NCI-H69 (cell line): Measurements from ENCODE around the gene TASOR2.

ENCODE experiments used
- DNase-seq: peaks from one replicate; lab custom pipeline; 2025; lab: John Stamatoyannopoulos, UW

TASOR2 gene

DNA sequence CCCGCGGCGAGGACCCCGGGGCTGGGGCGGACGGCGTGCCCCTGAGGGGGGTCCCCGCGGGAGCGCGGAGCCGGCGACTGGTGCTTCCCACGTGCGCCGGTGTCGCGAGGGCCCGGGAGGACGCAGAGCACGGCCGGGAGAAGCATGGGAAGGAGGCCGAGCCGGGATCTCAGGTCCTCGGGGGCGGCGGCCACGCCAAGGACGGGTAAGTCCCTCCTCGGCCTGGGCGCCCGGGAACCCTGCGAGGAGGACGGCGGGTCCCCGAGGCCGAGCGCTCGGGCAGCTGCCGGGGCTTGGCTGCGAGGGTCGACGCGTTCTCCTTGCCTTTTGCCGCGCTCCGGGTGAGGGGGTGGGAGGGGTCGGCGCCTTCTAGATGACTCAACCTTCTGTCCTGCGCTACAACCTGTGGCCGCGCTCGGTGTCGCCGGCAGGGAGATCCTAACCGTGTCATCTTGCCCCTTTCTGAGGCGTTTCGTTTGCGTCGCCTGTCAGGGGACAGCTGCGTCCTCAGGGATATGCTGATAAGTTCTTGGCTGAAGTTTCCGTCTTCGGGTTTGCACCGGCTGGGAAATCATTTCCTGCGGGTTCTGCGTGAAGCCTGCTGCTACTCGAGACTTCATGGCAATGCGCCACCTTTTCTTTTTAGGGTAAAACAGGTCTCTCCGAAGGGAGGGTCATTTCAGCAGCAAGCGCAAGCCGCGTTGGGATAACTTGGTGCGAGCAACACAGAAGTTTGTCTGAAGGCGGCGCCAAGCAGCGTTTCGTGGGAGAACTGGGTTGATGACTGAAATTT, 529 bp downstream of the TASOR2 start:
- peak; percentile 70 for DNase-seq

DNA sequence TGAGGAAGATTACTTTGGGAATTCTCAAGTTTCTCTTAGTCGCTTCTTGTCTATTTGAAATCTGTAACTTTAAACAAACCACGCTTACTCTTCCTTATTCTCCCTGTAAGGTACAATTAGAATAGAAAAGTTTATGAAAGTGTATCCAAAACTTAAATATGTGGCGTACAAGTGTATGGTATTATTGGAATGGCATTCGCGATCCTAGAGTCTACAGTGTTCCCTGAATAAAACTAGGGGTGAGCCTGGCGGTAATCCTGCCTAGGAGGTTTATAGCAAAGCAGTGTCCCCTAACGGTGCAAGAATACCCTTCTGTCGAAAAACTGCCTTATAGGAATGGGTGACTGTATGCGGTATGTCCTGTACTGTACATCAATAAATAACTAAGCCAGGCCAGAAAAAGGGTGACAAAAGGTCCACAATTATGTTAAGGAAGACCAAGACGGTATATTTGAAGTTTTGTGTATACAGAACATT, 1.2 kb downstream of the TASOR2 start:
- peak; percentile 18 for DNase-seq

DNA sequence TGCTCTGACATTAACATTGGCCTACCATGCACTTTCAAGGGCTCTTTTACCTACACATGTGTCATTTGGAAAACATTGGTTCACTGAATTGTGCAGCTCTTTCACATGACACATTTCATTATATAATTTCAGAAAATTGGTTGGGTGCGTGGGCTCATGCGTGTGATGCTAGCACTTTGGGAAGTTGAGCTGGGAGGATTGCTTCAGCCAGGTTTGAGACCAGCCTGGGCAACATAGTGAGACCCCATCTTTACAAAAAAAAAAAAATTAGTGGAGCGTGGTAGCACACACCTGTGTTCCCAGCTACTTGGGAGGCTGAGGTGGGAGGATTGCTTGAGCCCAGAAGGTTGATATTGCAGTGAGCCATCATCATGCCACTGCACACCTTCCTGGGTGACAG, 3.9 kb downstream of the TASOR2 start:
- DNase-seq, result no peak

DNA sequence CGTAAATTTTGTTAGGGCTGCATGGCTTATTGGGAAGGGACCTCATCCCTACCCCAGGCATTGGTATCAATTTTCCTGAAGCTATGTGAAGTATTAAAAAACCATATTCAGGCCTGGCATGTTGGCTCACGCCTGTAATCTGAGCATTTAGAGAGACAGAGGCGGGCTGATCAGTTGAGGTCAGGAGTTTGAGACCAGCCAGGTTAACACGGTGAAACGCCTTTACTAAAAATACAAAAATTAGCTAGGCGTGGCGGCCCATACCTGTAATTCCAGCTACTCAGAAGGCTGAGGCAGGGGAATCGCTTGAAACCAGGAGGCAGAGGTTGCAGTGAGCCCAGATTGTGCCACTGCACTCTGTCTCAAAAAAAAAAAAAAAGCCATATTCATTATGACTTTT, 7.1 kb downstream of the TASOR2 start:
- peak; percentile 41 for DNase-seq

DNA sequence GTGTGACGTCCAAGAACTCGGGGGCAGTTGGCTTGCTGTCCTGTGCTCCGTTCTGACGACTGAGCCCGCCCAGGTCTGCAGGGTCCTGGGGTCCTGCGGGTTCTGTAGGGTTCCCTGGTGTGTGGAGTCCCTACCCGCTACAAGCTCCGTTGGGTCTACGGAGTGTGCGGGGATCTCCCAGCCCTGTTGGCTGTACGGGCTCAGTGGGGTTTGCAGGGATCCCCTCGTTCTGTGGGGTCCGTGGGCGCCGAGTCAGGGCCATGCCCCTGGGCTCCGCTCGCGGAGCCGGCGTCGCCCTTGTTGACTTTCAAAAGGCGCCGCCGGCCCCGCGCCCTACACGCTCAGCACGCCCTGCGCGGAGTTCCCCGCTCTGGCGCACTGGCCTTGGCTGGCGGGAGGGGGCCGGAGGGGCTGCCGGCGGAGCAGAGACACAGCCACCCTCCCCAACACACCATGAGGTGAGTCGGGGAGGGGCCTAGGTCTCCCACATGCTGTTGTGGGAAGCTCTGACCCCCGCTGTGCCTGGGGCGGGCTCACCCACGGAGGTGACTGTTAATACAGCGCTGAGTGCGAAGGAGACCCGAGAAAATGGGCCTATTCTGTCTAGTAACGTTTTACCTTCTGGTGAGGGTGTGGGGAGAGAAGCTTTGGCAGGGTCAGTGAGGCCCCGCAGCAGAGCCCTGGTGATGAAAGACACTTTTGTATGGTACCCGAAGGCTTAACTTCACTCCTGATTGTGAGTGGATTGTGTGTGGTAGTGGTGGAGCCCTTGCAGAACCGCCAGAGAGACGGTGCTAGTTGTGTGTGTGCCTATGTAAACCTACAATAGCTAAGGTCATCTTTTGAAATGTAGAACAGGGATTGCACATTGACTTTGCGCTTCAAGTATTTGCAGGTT, 8.1 kb downstream of the TASOR2 start:
- peak; percentile 89 for DNase-seq

DNA sequence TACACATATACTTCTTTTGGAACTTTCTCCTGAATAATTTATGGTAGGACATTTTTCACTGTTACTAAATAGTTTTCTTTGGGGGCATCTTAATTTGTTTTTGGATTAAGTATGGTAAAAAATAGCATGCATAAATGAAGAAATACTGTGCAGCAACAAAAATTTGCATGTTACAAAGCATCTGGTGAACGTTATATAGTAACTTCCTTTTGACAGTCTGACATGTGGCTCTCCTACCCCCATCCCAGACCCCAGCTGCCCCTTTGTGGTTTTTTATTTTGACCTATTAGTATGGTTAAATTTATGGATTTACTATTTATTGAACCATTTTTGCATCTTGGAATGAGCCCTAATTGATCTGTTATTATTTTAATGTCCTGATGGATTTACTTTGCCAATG, 9.9 kb downstream of the TASOR2 start:
- DNase-seq, result no peak

DNA sequence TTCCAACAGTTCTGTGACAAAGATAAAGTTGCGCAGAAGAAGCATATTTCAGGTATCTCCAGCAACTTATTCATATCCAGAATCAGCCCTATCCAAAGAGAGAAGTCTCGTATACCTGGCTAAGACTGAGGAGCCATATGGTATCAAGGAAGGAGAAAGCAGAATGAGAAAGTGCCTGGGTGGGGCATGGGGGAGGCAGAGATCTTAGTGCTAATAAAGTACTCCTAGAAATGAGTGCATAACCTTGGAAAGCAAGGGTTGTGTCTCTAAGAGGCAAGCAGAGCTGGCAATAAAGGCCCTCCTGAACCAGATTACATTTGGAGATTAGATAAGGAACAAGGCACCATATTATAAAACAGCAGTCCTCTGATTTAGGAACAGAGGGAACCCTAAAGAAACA, 12.7 kb downstream of the TASOR2 start:
- no peak for DNase-seq

DNA sequence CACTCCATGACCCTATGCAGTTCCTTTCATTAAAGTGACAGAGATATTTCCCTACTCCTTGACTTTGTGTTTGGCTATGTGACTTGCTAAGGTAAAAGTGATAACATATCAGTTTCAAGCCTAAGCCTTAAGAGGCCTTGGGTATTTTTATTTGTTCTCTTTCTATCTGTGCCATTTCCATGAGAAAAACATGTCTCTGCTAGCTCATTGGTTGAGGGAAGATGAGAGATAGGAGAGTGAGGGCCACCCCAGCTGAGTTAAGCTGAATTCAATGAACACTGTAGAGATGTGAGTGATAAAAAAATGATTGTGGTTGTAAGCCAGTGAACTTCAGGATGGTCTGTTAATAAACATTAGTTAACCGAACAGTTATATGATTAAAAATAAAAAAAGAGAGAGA, 13.4 kb downstream of the TASOR2 start:
- DNase-seq, result no peak

DNA sequence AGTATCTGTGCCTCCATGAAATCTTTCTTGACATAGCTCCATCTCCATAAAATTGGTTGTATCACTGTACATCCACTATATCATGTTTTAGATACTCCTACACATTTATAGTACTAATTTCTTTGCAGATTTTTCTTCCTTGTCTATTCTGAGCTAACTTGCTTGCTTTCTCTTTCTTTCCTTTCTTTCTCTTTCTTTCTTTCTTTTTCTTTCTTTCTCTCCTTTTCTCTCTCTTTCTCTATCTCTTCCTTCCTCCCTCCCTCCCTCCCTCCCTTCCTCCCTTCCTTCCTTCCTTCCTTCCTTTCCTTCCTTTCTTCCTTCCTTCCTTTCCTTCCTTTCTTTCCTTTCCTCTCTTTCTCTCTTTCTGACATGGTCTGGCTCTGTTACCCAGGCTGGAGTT, 23.7 kb downstream of the TASOR2 start:
- no peak for DNase-seq

DNA sequence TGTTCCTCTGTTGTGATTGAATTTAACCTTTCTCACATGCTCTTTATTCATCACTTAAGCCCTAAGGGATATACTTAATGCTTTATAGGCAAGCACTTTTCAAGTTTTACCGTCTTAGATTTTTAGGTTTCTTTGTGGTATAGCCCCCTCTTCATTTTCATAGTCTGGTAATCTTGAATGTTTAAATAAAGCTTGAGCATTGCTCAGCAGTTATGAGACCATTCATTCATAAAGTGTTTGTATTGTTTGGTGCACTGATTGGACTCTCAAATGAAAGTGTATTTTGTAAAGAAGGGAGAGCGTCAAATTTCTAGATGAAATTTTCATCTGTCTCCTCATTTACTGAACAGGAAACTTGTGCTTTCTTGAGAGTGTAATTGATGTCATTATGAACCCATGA, 25.2 kb downstream of the TASOR2 start:
- no peak for DNase-seq

DNA sequence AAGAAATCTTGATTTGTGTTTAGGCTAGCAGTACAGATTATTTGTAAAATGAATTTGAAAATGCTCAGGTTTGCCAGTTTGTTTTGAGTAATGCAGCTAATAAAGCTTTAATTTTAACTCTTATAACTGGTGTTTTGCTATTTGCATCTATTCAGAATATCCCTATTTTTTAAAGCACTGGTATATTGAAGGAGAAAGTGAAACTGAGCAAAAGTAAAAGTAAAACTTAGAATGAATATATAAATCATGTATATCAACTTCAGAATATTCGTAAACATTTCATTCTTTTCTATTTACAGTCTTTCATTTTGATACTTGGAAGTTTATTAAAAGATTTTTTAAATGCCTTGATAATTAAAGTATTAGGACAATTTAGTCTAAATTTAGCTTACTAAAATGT, 26.2 kb downstream of the TASOR2 start:
- DNase-seq, result no peak

DNA sequence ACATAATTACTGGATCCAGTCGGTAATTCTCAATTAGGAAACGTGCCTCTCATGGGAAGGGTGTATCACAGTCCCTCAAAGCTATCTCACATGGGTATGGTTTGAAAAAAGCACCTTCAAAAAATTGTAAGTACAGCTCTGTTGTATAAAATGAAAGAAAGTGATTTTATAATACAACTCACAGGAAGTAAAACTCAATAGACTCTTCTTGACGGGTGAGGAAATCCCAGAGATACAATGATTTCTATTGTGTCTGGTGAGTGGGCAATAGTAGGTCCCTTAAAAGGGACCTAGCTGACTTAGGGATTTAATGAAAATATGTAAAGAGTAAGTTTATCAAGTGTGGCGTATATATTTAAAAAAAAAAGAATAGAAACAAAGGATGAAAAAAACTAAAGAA, 27.0 kb downstream of the TASOR2 start:
- no peak for DNase-seq

DNA sequence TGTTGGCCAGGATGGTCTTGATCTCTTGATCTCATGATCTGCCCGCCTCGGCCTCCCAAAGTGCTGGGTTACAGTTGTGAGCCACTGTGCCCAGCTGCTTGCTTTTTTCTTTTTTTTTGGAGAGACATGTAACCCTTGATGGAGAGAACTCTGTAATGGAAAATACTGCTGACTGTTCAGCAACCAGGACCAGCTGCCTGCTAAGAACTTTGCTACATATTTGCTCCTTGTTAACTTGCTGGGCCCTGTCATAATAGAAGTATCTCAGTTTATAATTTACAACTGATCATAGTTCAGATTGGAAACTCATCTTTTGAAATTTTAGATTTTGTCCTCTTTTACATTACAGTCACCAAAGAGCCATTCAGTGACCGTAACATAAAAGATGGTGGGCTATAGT, 34.9 kb downstream of the TASOR2 start:
- no peak for DNase-seq

DNA sequence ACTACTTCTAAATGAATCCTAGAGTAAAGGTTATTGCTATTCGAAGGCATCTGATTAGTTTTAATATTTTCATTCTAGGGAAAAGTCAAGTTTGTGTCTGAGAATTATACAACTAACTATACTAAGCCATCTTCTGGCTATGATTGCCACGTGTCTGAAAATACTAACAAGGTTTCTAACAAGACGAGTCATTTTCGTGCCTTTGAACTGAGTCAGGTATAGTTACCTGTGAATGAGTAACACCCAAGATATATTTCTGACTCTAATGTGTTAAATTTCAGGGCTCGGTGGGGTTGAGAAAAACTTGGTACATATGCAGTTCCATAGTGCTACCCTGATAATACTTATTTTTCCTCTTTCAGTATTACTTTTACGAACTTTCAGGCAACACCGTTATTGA, 35.5 kb downstream of the TASOR2 start:
- no peak for DNase-seq

DNA sequence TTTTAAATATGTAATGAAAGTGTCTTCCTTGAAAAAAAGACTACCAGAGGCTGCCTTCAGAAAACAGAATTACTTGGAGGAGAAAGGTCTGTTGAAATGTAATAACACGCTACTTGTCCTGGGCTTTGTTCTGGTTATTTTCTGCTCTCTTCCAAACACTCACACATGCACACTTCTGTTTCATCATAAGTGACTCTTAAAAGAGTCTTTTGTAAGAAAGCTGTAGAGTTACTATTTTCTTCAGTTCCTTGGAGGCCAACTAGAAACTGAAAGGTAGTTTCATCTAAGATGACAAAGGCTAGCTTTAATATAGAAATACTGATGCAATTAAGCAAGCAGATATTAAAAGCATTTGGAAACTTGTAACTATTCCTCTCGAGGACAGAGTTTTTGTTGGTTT, 39.1 kb downstream of the TASOR2 start:
- no peak for DNase-seq

DNA sequence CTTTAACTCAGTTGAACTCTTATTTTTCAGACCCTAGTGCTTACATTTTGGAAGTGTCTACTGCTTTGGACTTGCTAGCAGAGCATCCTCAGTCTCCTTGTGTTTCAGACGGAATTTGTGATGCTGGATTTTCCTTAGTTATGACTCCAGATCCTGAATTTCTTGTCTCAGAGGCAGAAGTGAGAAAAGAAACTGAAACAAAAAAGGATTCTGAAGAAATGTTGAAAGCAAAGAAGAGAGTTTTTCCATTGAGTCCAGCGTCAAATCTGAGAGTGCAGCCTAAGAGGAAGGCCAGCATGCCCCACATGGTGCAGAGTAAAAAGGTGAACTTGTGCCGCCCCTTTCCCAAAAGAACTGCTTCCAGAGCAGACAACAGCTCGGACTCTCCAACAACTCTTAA, 46.1 kb downstream of the TASOR2 start:
- no peak for DNase-seq

DNA sequence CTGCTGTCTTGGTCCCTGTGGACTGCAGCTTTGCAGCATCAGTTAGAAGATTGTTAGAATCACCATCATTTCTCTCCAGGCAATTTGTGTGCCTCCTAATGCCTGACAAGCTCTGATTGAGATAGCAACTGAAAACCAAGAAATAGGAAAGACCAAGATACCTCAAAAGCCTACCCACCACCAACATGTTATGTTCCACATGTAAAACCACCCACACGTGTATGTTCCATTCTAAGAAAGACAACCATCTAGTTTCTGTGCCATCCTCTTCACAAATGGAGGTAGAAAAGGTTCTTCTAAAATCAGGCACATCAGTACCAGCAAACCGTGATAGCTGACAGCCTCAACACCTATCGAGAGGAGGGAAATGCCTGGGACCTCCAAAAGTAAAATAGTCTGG, 46.9 kb downstream of the TASOR2 start:
- no peak for DNase-seq

DNA sequence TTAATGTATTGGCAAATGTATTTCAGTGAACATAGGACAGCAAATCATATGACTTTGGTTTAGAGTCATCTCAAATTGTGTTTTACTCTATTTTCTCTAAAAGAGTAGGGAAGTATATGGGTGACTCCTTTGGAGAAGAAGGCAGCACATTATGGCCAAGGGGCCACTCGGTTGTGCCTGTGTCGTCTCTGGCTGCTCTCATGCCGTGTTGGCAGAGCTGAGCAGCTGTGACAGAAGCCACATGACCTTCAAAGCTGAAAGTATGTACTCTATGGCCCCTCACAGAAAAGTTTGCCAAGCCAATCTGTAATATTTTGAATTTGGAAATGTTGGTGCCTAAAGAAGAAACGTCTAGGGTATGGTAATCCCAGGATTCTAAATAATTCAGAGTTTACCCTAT, 47.5 kb downstream of the TASOR2 start:
- no peak for DNase-seq
